Measurements from ENCODE around the gene RAB11FIP5.

RAB11FIP5 gene

DNA sequence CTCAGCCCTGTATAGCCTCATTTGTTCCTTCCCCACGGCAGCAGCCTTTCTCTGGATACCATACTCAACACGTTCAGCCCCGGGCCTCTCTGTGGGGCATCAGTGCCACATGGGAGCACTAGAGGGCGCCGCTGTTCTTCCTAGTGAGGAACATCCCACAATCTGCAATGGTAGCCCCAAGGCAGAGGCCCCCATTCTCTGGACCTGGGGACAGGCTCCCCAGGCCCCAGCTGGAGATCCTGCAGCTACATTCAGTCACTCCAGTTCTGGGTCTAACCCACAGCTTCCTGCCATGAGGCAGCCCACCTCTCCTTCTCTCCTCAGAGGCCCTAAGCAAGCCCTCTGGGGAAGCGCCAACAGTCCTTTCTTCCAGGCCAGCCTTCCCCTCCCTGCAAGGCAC lies 27.1 kb downstream of the RAB11FIP5 start:
- peak; percentile 60 for DNase-seq

DNA sequence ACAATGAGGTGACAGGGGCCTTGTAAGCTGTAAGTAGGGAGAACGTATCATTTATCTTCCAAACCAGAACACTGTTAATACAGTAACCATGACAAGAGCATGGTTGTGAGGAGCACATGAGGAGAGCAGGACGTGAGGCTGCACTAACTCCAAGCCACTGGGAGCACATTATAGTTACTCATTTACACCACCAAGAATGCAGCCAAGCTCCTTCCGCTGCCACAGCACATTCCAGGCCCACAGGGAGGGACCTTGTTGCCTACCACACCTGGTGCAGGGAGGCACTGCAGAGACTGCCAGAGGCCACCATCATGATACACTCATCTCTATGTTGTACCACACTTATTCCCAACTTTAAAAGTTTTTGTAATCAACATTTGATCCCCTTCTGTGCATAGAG lies 27.8 kb downstream of the RAB11FIP5 start:
- no peak for DNase-seq

DNA sequence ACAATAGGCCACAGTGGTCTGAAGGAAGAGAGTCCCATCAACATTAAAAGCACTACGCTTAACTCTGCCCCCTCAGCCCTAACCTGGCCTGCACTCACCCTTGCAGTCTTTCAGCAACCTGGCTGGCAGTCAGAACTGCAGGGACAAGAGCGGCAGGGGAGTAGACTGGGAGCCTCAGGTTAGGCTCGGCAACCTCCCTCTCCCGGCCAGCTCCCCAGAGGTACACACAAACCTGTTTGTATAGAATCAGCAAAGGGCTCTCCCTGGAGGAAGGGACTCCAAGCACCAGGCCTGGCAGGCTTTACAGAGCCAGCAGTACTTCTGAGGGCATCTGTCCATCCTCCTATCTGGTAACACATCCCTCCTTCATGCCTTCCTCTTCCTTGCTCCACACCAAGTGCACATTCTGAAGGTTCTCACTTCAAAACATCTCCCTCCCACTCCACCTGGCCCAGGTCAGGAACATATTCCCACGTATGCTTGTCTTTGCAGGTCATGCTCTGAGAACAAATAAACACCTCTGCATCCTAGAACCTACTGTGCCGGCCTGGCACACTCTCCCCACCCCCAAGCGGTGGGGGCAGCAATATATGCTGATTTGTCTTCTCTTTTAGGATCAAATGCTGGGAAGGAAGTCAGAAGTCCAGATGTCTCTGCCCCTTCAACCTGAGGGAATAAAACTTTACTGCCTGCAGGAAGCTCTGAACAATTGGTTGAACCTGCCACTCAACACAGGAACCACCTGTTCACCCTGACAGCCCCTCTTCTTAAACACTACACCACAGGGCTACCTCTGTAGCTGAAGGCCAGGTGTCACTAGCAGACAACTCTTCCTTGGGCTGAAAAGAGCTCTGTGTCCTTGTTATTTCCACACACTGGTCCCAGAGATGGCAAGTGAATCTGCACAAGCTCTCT lies 28.6 kb downstream of the RAB11FIP5 start:
- no peak for DNase-seq

DNA sequence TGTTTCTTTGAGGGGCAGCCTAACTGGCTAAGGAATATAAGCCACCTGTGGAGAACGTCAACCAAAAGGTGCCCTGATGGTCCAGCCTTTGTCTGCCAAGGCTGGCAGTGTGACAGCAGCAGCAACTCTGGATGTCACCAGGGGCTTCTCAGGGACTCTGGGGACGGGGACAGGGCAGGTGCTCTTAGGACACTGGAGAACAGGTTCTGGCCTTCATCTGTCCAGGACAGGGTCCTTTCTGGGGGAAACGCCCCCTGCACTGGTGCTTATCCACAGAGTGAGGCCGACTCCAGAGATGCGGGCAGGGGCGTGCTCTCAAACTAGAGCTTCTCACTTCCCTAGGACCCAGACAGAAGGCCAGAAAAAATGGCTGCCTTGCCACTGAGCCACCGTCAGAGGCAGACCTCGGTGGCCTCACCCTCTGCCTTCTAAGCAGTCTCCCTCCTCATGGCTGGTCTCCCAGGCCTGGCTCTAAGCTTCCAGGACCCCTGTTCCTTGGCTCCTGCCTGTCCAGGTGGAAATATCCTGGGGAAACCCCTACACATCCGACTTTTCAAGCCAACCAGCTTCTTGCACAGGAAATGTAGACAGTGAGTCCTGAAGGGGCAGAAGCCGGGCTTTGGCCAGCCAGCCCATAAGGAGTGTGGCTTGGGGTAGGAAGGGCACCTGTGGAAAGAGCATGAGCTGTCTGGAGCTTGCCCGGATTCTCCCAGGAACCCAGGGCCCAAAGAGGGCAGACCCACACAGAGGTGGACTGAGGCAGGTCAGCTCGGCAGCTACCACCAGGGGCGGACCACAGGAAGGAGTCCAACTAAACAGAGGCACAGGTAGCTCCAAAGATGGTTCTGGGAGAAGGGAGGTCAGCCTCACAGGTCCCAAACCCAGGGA lies 30.0 kb downstream of the RAB11FIP5 start:
- no peak for DNase-seq

DNA sequence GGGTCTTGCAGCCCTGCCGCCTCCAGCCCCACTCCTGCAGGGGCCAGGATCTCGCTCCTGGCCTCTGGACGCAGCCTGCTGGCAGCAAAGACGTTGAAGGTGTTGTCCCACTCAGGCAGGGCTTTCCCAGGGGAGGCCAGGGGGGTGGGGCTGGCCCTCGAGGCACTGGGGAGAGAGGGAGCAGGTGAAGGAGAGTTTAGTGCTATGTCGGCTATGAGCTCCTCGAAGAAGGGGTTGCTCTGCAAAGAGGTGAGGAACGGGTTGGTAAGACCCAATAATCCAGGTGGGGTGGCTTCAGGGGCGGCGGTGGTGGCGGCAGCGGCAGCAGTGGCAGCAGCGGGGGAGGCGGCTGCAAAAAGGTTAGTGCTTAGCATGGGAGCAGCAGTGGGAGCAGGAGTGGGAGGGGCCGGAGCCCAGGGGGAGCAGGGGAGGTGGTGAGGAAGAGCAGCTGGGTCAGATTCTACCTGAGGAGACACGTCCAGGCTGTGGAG lies 31.5 kb downstream of the RAB11FIP5 start:
- peak; percentile 35 for DNase-seq

DNA sequence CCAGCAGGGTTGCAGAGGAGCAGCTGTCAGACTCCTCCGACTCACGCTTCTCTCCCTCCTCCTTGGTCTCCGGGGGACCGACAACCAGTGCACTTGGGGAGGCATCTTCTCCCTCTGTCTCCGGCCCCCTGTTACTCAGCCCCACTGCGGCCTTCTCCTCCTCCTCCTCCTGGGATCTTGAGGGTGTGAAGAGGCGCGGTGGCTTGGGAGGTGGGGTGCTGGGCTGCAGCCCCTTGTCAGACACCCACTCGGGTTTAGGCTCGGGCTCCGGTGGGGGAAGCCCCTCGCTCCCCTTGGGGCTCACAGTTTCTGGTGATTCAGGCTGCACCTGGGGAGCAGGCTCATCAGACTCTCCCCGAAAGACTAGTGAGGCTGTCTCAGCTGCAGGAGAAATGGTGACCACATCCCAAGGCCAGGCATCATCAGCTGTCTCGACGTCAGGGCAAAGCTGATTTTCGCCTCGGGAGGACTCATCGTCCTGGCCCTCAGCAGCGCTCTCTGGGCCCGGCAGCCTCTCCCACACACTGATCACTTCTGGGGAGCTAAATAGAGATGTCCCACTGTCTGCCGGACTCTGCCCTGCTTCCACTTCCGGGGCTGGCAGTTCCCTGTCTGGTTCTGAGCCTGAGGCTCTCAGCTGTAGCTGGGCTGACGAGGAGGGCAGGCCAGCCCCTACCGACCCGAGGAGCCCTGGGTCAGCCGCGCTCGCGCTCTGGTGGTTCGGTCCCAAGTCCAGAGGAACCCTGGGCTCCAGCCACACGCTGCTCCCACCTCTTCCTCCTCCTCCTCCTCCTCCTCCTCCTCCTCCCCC lies 32.2 kb downstream of the RAB11FIP5 start:
- DNase-seq: no peak

DNA sequence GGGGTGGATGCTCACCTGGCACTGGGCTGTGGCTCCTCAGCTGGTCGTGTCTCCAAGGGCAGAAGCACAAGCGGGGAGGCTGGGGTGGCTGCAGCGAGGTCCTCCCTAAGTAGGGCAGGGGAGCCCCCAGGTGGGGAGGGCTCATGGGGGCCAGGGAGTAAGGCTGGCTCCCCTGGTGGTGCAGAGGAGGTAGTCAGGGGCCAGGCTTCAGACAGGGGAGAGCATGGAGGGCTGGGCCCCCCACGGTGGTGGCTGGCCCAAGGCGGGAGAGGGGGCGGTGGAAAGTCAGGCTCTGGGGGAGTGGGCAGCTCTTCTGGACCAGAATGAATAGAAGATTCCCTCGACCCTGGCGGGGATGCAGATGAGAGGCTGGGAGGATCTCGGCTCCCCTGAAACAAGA lies 33.1 kb downstream of the RAB11FIP5 start:
- no peak for DNase-seq

DNA sequence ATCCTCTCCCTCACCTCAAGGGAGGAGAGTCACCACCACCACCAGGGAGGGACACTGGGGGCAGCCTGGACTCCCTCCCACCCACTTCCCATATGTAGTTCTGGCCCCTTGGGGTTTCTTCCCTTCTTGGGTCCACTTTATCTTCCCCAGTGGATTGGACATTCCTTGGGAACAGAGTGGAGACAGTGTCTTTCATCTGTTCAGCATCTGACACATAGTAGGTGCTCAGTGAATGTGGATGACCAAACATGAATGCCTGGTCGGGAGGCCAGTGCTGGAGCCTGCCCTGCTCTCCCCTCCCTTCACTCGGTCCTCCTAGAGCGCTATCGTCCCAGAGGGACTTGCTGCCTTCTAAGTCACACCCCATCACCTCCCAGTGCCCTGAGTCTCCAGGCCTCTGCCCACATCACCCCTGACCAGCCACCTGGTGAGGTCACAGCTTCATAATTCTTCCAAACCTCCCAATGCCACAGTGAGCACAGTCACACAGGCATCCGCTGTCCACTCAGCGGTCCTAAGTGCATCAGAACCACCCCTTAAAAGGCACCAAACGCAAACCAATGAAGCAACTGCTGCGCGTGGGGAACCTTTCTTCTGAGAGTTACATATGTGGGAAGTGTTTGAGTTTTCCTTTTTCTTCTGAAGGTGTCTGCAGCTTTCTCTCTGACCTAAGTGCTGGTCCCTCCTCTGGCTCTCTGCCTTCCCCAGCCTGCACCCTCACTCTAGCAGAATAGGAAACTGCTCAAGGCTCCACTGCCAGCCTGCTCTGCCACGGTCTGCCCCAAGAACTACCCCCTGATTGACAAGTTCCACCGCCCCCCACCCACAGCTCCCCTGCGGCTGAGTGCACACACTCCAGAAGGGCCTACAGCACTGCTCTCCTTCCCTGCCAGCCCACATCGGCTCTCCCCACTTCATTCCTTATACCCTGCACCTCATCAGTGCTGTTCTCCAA lies 34.0 kb downstream of the RAB11FIP5 start:
- no peak for DNase-seq

DNA sequence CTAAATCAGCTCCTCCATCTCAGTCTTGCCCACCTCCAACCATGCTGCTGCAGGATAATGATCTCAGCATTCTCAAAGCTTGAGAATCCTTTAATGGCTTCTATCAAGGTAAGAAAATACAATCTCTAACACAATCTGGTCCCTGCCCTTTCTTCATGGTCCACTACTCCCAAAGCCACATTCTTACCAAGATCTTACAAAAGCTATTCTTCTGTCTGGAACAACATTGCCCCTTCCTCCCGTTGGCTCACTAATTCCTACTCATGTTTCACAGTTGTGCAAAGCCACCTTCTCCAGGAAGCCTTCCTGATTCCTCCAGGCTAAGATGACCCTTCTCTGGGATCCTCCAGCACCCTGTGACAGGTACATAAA lies 35.3 kb downstream of the RAB11FIP5 start:
- DNase-seq: no peak

DNA sequence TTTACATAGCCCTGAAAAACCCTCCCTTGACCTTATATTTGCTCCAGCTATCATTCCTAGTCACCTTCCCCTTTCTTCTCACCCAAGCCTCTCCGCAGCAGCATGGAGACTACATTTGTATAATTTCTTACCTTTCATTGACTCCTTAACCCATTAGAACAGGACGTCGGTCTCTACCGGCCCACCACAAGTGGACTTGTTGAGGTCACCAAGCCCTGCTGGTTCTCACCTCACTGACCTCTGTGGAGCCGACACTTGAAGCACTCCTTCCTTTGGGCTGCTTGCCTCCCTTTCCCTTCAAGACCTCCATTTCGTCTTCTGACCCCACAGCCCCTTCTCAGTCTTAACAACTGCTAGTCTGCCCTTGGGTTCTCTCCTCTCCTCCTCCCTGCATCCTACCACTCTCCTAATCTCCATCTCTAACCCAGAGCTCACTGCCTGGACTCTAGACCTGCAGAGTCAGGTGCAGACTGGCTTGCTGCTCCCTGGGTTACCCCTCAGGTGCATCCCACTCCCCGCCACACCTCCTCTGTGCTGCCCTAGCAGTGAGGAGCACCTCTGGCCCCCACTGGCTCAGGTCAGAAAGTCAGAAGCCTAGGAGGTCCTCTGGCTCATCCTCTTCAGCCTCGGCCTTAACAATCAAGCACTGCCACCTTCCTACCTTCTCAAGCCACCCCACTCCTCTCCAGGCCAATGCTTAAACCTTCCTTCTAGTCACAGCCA lies 35.9 kb downstream of the RAB11FIP5 start:
- DNase-seq: no peak

DNA sequence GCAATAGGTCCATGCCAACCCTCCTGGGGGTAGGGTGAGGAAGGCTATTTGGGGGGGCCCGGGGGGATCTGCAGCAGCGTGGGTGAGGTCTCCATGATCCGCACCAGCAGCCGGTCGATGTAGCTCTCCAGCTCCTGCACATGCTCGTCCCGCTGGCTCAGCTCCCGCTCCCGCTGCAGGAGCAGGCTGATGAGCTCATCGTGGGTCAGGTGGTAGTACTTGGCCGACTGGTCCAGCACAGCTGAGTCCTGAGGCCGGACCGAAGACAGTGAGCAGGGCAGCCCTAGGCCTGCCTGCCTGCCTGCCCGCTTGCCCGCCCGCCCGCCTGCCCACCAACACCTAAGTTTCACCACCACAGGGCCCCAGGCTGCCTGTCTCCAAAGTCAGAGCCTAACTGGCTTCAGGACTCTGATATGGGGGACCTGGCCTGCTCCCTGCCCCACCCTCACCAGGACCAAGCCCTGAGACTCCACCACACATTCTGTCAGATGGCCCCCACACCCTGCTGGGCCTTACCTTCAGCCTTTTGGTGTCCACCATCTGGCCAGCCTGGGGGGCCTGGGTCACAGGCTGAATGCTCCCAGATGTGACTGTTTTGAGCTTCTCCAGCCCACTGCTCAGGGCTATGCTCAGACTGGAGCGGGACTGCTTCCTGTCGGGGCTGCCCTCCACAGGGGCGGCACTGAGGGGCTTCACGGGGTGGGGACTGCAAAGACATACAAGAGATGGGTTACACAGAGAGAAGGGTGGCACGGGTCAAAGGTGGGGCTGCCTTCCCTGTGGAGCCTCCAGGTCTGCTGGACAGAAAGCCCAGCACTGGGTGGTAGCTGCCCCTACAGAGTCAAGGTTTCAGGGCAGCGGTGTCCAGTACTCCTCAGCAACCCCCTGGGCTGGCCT lies 37.0 kb downstream of the RAB11FIP5 start:
- no peak for DNase-seq

DNA sequence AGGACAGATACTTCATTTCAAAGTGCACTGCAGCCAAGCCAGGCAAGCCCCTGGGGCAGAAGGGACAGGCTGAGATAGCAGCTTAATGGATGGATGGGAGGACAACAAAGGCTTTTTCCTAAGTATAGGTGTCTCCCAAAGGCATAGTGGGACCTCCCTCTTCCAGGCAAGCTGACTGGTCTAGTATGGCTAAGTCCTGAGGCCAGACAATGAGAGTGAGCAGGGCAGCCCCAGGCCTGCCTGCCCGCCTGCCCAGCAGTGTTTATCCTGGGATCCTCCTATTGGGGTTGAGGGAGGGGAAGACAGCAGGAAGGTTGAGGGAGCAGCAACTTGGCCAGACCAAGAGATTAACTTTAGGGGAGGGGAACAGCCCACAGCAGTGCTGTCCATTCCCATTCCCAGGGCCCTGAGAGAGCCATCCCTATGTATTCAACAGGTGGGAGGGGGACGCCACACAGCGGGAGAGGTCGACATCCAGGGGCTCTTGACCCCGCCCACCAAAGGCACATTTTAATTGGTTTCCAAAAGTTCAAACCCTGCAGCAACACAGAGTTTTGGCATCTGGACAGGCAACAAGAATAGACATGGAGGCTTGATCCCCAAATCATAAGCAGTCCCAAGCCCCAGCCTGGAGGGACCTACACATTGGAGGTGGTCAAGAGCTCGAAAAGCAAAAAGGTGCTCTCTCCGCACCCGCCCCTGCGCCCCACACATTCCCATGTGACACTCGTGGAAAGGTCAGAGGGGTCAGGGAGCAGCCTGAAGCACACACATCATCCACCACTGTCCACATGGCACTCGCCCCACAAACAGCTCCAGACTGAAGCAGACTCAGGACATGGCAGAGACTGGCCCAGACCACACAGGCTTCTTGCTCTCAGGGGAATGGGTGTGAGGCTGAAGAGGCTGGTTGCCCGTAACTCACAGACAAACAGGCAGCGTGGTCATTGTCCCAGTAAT lies 38.4 kb downstream of the RAB11FIP5 start:
- DNase-seq: no peak

DNA sequence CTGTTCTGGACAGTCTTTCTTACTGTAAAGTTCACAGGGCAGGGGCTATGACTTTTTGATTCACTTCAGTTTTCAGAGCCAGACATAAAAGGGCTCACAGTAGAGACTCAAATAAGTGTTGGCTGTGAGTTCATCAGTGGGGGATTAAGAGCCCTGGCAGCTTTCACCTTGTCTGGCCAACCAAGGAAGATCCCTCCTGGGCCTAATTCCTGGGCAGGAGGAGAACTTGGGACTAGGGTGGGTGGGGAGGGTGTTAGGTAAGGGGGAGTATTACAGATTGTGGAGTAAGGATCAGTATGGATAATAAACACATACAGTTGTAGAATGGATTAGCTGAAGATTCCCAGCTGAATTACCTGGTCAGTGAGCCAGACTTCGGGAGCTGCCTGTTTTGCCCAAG lies 40.3 kb downstream of the RAB11FIP5 start:
- no peak for DNase-seq

DNA sequence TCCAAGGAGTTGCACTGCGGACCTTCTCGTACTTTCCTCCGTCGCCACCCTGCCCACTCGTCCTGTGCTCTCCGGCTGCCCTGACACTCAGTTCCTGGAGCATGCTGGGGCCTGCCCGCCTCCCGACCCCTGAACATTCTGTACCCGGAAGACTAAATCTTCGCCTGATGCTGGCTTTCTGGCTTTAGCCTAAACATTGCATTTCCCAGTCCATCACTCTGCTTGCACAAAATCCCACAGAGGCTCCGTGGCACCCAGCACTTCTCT lies 40.7 kb downstream of the RAB11FIP5 start:
- DNase-seq: no peak

DNA sequence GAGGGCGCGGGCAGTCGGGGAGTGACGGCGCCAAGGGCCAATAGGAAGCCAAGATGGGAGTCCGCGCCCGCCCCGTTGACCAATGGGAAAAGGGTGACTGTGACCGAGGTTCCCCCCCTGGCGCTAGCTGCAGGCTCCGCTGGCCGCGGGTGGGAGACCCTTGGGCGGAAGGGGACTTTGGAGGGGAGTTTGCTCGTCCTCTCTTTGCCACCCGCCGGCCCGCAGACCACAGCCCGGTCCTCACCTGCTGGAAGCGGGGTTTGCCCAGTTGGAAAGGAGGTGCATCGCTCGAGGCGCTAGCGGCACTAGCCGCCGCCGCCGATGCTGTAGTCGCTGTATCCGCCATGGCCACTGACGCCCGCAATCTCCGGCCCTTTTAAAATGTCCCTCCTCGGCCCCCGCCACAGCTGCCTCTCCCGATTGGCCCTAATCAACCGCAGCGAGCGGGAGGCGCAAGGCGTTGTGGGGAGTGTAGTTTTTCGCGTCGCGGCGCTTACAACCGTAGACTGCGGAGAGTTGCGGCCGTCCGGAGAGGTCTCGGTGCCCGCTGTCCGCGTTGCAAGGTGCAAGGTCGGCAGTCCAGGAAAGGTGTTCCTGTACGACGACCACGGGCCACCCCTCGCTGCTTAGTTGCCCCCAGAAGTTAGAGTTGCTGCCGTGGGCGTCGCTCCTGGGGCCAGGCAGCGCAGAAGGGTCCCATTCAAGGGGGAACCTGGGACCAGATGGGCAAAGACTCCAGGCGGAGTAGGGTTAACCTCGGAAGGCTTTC lies 41.2 kb downstream of the RAB11FIP5 start, which contains the start of gene SFXN5:
Gene SFXN5 (minus strand): TSS at position 353 of the 769 bp plus-strand sequence. CDS start 7 bp downstream, at position 346.
- peak; percentile 93 for DNase-seq

DNA sequence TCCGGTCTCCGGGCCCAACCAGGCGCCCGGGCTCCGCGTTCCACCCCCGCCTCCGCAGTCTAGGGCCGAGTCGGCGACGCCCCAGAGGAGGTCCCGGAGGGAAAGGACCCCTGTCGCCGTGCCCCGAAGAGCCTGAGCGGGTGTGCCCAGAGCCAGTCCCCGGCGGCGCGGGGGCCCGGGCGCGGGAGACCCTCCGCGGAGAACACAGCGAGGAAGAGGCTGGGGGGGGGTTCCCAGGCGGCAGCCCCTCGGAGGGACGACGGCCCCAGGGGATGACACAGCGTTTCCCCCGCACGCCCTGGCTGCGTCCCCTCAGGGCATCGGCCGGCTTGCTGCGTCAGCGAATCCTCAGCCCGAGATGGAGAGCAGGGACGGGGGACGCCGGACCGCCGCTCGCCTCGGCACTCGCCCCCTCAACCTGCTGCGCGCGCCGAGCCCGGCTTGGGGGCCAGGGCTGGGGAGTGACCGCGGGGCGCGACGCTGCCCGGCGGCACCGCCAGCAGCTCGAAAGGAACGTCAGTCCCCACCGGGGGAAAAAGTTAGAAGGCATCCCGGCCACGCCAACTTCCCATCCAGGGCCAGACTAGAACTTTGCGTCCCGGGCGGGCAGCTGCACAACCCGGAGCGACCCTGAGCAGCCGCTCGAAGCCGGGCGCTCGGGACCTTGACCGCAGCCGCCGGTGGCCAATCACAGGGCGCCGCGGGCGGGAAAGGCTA lies 41.9 kb downstream of the RAB11FIP5 start:
- peak; percentile 33 for DNase-seq

All from NCI-H1436 (cell line).